ENCODE data around the gene IGHMBP2.

GRCh38 chr11:68979931-68980775 lies 76.5 kb downstream of the IGHMBP2 start:
- no peak for TF ChIP-seq CTCF (IDR thresholded peaks at IDR 0.05; ENCODE audit: borderline replicate concordance, extremely low read depth, low read length, poor library complexity, severe bottlenecking)
- TF ChIP-seq EZH2 (IDR thresholded peaks at IDR 0.05; ENCODE audit: borderline replicate concordance, low read depth, low read length, severe bottlenecking) = no peak

All from DND-41 (cell line).